ENCODE measurements around the gene AGA. TPM values are rescaled to one million over a fixed set of nuclear protein-coding genes. Genes with fewer than 3 reads are reported as not detected.

AGA gene
- total and polyA plus RNA-seq, 2 of the 4 experiments (the other 2 are of a cell fraction) = 26.3 to 38.5 TPM

GRCh38 chr4:177482367-177482766 is 40.1 kb upstream of the AGA start:
- ChIA-PET CTCF (interaction anchor here (0.8 kb wide), 1 partner anchor 109 kb away, joined by 3 read pairs; no protein-coding TSS in a partner anchor), POLR2A (ENCODE audit: unreplicated experiment) (no interaction called here)
- Histone ChIP-seq H3K9me1 (ENCODE audit: insufficient read depth, low read length) (peaks cover 4% of the 10 kb centered on the region; the same call in 1 of the 2 replicates), H2BK15ac (ENCODE audit: low read depth, low read length) (peak overlapping the region; percentile 90), H3K4me1 (ENCODE audit: control insufficient read depth, insufficient read depth, low read length) (peaks cover 13% of the 10 kb centered on the region), H4K5ac (ENCODE audit: low read depth, low read length) (peak overlapping the region; percentile 82; the same call in 1 of the 2 replicates), H2BK5ac (ENCODE audit: low read depth, low read length, poor library complexity, severe bottlenecking) (peak overlapping the region; percentile 100), H2BK120ac (ENCODE audit: low read depth, low read length) (peak overlapping the region; percentile 74; the same call in 1 of the 2 replicates), H3K4me3 (ENCODE audit: insufficient read depth, low read depth, low read length) (no peak overlapping the region), H2BK20ac (ENCODE audit: low read depth, low read length) (peak overlapping the region; percentile 83), H4K20me1 (ENCODE audit: insufficient read depth, low read length) (no peaks in the 10 kb centered on the region), H3K79me1 (ENCODE audit: low read depth in 1 of 2, low read length in 2 of 2) (peaks cover 0 to 3% of the 10 kb centered on the region in 2 experiments; a peak in 1 of 4 replicates), H3K18ac (ENCODE audit: low read depth, low read length) (peak overlapping the region; percentile 94; the same call in 1 of the 2 replicates), H2AK9ac (replicated peaks; ENCODE audit: low read depth, low read length, poor library complexity) (no peak overlapping the region), H3K36me3 (ENCODE audit: control insufficient read depth, insufficient read depth, low read length) (no peaks in the 10 kb centered on the region), H3K14ac (replicated peaks; ENCODE audit: low read depth, low read length) (peak overlapping the region; percentile 60), H3K4me2 (ENCODE audit: low read depth, low read length) (no peak overlapping the region), H3K23ac (ENCODE audit: low read depth, low read length) (no peak overlapping the region), H3K9me3 (ENCODE audit: control insufficient read depth, insufficient read depth, low read length) (no peaks in the 10 kb centered on the region), H3K9ac (ENCODE audit: low read depth, low read length) (no peak overlapping the region), H3K56ac (ENCODE audit: extremely low read depth, insufficient read depth, low read length) (no peak overlapping the region), H3K4ac (ENCODE audit: low read depth, low read length) (peak overlapping the region; percentile 60; the same call in 1 of the 2 replicates), H3K27me3 (ENCODE audit: control insufficient read depth, insufficient read depth, low read length) (no peaks in the 10 kb centered on the region), H4K8ac (ENCODE audit: low read depth in 2 of 2, low read length in 2 of 2) (peak overlapping the region in 1 of 2 experiments; percentile 65; a peak in 3 of 4 replicates), H2AK5ac (ENCODE audit: low read depth, low read length) (peak overlapping the region; percentile 57; the same call in 1 of the 2 replicates), H3K27ac (ENCODE audit: insufficient read depth, low read length) (no peak overlapping the region), H4K91ac (ENCODE audit: insufficient read depth, low read depth, low read length) (peak overlapping the region; percentile 69; the same call in 1 of the 2 replicates), H2AFZ (replicated peaks; ENCODE audit: low read length, poor library complexity) (no peak overlapping the region)
- DNase-seq = no peak
- TF ChIP-seq, protein P1, sequence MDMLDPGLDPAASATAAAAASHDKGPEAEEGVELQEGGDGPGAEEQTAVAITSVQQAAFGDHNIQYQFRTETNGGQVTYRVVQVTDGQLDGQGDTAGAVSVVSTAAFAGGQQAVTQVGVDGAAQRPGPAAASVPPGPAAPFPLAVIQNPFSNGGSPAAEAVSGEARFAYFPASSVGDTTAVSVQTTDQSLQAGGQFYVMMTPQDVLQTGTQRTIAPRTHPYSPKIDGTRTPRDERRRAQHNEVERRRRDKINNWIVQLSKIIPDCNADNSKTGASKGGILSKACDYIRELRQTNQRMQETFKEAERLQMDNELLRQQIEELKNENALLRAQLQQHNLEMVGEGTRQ (IDR thresholded peaks at IDR 0.05; ENCODE audit: low read depth, low read length) = no peak
- no TSS peak for BruUV-seq (replicated peaks)
- dilution Hi-C loops (cut with HindIII; ENCODE audit: low sequenced_read_pairs, unreplicated experiment) (no loop called here), intact Hi-C loops (cut with micrococcal nuclease) (loop anchor here (5.0 kb wide), 1 partner anchor 365 kb away; no protein-coding TSS in a partner anchor), in situ Hi-C loops (cut with MboI; ENCODE audit: low sequenced_read_pairs) (no loop called here)
- ATAC-seq (ENCODE audit: low read depth) = no peak
